Measurements from ENCODE around the gene ABCC1. TPM values are rescaled to one million over a fixed set of nuclear protein-coding genes. Genes with fewer than 3 reads are reported as not detected.

The ABCC1 gene
- polyA plus RNA-seq, 1 donor (not counting 4 experiments of a cell fraction or from before 2014, with no cell fraction given): 19.4 TPM

GRCh38 chr16:16144416-16144815 lies 195.0 kb downstream of the ABCC1 start:
- Histone ChIP-seq H3K36me3 (ENCODE audit: control insufficient read depth in 2 of 2, extremely low read depth in 1 of 2, insufficient read depth in 2 of 2, low read length in 2 of 2) (peaks cover 13 to 18% of the 10 kb centered on the region in 2 experiments), H3K79me2 (ENCODE audit: control insufficient read depth, insufficient read depth, low read length) (no peaks in the 10 kb centered on the region), H3K27ac (ENCODE audit: control insufficient read depth, insufficient read depth, low read length) (no peak overlapping the region), H4K20me1 (ENCODE audit: control insufficient read depth, extremely low read depth, insufficient read depth, low read length) (no peaks in the 10 kb centered on the region), H3K4me3 (ENCODE audit: control insufficient read depth in 2 of 3, extremely low read depth in 1 of 3, insufficient read depth in 2 of 3, low read depth in 1 of 3, low read length in 3 of 3) (no peak overlapping the region), H3K4me1 (ENCODE audit: control insufficient read depth, extremely low read depth, insufficient read depth, low read length) (peaks cover 7% of the 10 kb centered on the region), H2AFZ (ENCODE audit: control insufficient read depth, low read length) (no peak overlapping the region), H3K9me1 (ENCODE audit: control insufficient read depth, extremely low read depth, insufficient read depth, low read length) (no peaks in the 10 kb centered on the region), H3K9ac (ENCODE audit: control insufficient read depth, extremely low read depth, insufficient read depth, low read length) (no peak overlapping the region), H3K9me3 (ENCODE audit: control insufficient read depth, low read depth, low read length) (no peaks in the 10 kb centered on the region), H3K4me2 (ENCODE audit: control insufficient read depth, extremely low read depth, insufficient read depth, low read depth, low read length) (no peak overlapping the region), H3K27me3 (ENCODE audit: control insufficient read depth, extremely low read depth, insufficient read depth, low read length) (no peaks in the 10 kb centered on the region)
- TF ChIP-seq CTCF (optimal IDR thresholded peaks at IDR 0.05 in 1 of 3, IDR thresholded peaks at IDR 0.05 in 1 of 3, conservative IDR thresholded peaks at IDR 0.05 in 1 of 3; ENCODE audit: extremely low read depth in 1 of 3, insufficient read depth in 2 of 3, low read length in 3 of 3) (no peak), EZH2 (IDR thresholded peaks at IDR 0.05; ENCODE audit: low read length) (no peak)
- DNase-seq (ENCODE audit: low read depth, low spot score) (no peak), FAIRE-seq (peak; percentile 41)
- dilution Hi-C loops (cut with MboI; ENCODE audit: extremely low pct_ligation_motif_present, low sequenced_read_pairs): no loop called here

- no peak overlapping the region for H3K4me2 ChIP-seq (ENCODE audit: control insufficient read depth, extremely low read depth, insufficient read depth, low read depth, low read length)
- H3K27me3 ChIP-seq (ENCODE audit: control insufficient read depth, extremely low read depth, insufficient read depth, low read length): no peaks in the 10 kb centered on the region
- dilution Hi-C loops (cut with MboI; ENCODE audit: extremely low pct_ligation_motif_present, low sequenced_read_pairs): no loop called here
- no peak overlapping the region for H3K4me3 ChIP-seq (ENCODE audit: control insufficient read depth in 2 of 3, extremely low read depth in 1 of 3, insufficient read depth in 2 of 3, low read depth in 1 of 3, low read length in 3 of 3)
- no peaks in the 10 kb centered on the region for H3K9me3 ChIP-seq (ENCODE audit: control insufficient read depth, low read depth, low read length)
- FAIRE-seq: no peak
- H3K9ac ChIP-seq (ENCODE audit: control insufficient read depth, extremely low read depth, insufficient read depth, low read length): no peak overlapping the region
- no peaks in the 10 kb centered on the region for H4K20me1 ChIP-seq (ENCODE audit: control insufficient read depth, extremely low read depth, insufficient read depth, low read length)
- H2AFZ ChIP-seq (ENCODE audit: control insufficient read depth, low read length): no peak overlapping the region
- H3K9me1 ChIP-seq (ENCODE audit: control insufficient read depth, extremely low read depth, insufficient read depth, low read length): no peaks in the 10 kb centered on the region
- peaks cover 13 to 17% of the 10 kb centered on the region in 2 experiments for H3K36me3 ChIP-seq (ENCODE audit: control insufficient read depth in 2 of 2, extremely low read depth in 1 of 2, insufficient read depth in 2 of 2, low read length in 2 of 2)
- H3K4me1 ChIP-seq (ENCODE audit: control insufficient read depth, extremely low read depth, insufficient read depth, low read length): peaks cover 7% of the 10 kb centered on the region
- TF ChIP-seq CTCF (optimal IDR thresholded peaks at IDR 0.05 in 1 of 3, IDR thresholded peaks at IDR 0.05 in 1 of 3, conservative IDR thresholded peaks at IDR 0.05 in 1 of 3; ENCODE audit: extremely low read depth in 1 of 3, insufficient read depth in 2 of 3, low read length in 3 of 3): peak in 1 of 3 experiments; percentile 9
- TF ChIP-seq EZH2 (IDR thresholded peaks at IDR 0.05; ENCODE audit: low read length): no peak
- no peak overlapping the region for H3K27ac ChIP-seq (ENCODE audit: control insufficient read depth, insufficient read depth, low read length)
- DNase-seq (ENCODE audit: low read depth, low spot score): no peak
- H3K79me2 ChIP-seq (ENCODE audit: control insufficient read depth, insufficient read depth, low read length): no peaks in the 10 kb centered on the region
Measured at GRCh38 chr16:16145286-16145685, 195.9 kb downstream of the ABCC1 start.
